Thoracic aorta (tissue), 2 donors: ENCODE results near the gene GPR151. TPM values are rescaled to one million over a fixed set of nuclear protein-coding genes. Genes with fewer than 3 reads are reported as not detected.

ENCODE experiments used
- ATAC-seq: fragments of 150-250 bp; one replicate; pipeline ENCODE4 v1.8.0; 2017; ENCODE audit warnings: low read depth; ENCODE audit not compliant: insufficient number of reproducible peaks, low FRiP score
- DNase-seq: peaks from one replicate; pipeline ENCODE4 v3.0.0-alpha.2; 2020; ENCODE audit warnings: low spot score
- H3K27ac ChIP-seq, 2 donors: fragments of 200-600 bp; sonication (generic); 1 replicate in 1 of 2; 2 replicates in 1 of 2; pipeline ENCODE4 v1.5.1; 2016; ENCODE audit warnings: mild to moderate bottlenecking in 2 of 2, moderate library complexity in 2 of 2
- H3K27me3 ChIP-seq: fragments of 200-600 bp; sonication (generic); replicated peaks from 2 replicates; pipeline ENCODE4 v1.6.0; 2016; ENCODE audit warnings: mild to moderate bottlenecking; ENCODE audit not compliant: insufficient read depth
- H3K36me3 ChIP-seq: fragments of 200-600 bp; sonication (generic); one replicate; pipeline ENCODE4 v1.5.1; 2016
- H3K4me1 ChIP-seq, 2 donors: fragments of 200-600 bp; sonication (generic); 1 replicate in 1 of 2; 2 replicates in 1 of 2; pipeline versions ENCODE4 v1.5.1 to v1.6.0; 2016; ENCODE audit warnings: low read depth in 2 of 2, mild to moderate bottlenecking in 1 of 2; ENCODE audit not compliant: control insufficient read depth in 1 of 2
- H3K4me3 ChIP-seq: fragments of 200-600 bp; sonication (generic); 2 replicates; pipeline ENCODE4 v1.5.1; 2016; ENCODE audit warnings: mild to moderate bottlenecking
- H3K9me3 ChIP-seq: fragments of 200-600 bp; sonication (generic); 2 replicates; pipeline ENCODE4 v1.5.1; 2016
- total RNA-seq, 2 donors: library from RNA; depleted of rRNA; stranded (reverse); fragments of >200 nt; gene quantifications; one replicate each; pipeline versions ENCODE4 v1.1.0 to v1.2.3, GENCODE V29; 2016
- TF ChIP-seq, protein P1 (sequence below): fragments of 200-600 bp; sonication (generic); IDR thresholded peaks from one replicate; pipeline ENCODE4 v1.5.1; 2019; ENCODE audit warnings: antibody characterized with exemption

Gene GPR151
- total RNA-seq, 2 donors from 2014 or later = not detected

- Histone ChIP-seq H3K4me3 (no peak overlapping the region), H3K27me3 (no peaks in the 10 kb centered on the region), H3K9me3 (no peaks in the 10 kb centered on the region), H3K27ac (no peak overlapping the region), H3K36me3 (no peaks in the 10 kb centered on the region), H3K4me1 (no peaks in the 10 kb centered on the region)
- no peak for ATAC-seq
- no peak for DNase-seq
- TF ChIP-seq, protein P1, sequence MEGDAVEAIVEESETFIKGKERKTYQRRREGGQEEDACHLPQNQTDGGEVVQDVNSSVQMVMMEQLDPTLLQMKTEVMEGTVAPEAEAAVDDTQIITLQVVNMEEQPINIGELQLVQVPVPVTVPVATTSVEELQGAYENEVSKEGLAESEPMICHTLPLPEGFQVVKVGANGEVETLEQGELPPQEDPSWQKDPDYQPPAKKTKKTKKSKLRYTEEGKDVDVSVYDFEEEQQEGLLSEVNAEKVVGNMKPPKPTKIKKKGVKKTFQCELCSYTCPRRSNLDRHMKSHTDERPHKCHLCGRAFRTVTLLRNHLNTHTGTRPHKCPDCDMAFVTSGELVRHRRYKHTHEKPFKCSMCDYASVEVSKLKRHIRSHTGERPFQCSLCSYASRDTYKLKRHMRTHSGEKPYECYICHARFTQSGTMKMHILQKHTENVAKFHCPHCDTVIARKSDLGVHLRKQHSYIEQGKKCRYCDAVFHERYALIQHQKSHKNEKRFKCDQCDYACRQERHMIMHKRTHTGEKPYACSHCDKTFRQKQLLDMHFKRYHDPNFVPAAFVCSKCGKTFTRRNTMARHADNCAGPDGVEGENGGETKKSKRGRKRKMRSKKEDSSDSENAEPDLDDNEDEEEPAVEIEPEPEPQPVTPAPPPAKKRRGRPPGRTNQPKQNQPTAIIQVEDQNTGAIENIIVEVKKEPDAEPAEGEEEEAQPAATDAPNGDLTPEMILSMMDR = no peak
These were observed 14.0 kb upstream of the GPR151 start for GRCh38 chr5:146529984-146530383.

DNA sequence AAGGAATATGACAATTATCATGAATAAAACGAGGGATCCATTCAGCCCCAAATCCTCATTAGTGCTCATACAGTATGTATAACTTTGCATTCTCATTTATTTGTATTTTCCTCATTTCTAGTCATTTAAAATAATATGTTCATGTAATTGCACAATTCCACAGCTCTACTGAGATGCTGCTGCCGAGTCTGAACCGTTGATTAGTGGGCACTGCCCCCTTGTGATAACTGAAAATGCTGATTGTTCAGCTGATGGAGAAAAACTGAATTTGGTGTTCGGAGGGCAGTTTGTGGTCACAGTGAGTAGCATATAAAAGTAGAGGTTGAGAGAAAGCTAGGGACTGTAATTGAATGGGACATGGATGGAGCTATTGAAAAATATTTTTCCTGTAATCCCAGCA is 12.2 kb upstream of the GPR151 start:
- TF ChIP-seq, protein P1 = no peak
- H3K4me3 ChIP-seq = no peak overlapping the region
- H3K4me1 ChIP-seq = no peaks in the 10 kb centered on the region

GRCh38 chr5:146527785-146528184 is 11.8 kb upstream of the GPR151 start:
- H3K4me1 ChIP-seq = no peaks in the 10 kb centered on the region
- TF ChIP-seq, protein P1 = no peak
- H3K27me3 ChIP-seq = no peaks in the 10 kb centered on the region
- no peaks in the 10 kb centered on the region for H3K9me3 ChIP-seq
- H3K36me3 ChIP-seq = no peaks in the 10 kb centered on the region
- no peak overlapping the region for H3K4me3 ChIP-seq
- no peak for ATAC-seq
- DNase-seq = no peak
- H3K27ac ChIP-seq = no peak overlapping the region

More for the DNA sequence above, 12.2 kb upstream of the GPR151 start:
- ATAC-seq = no peak
- Histone ChIP-seq H3K27ac (no peak overlapping the region), H3K27me3 (no peaks in the 10 kb centered on the region), H3K36me3 (no peaks in the 10 kb centered on the region), H3K9me3 (no peaks in the 10 kb centered on the region)
- no peak for DNase-seq

DNA sequence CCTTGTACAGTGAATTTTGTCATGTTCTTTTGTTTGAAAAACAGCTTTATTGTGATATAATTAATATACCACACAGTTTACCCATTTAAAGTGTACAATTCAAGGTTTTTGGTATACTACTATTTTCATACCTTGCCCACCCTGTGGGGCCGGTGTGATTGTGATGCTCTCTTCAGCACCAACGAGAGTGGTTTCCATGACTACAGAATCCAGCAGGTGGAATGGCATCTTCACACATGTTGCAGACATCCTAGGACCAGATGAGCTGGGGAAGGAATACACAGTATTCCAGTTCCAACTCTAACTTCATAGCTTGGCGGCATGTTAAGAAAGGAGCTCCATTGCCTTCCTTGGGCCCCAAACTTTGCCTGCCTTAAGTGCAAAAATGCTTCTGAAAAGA is 7.7 kb upstream of the GPR151 start:
- no peak overlapping the region for H3K27ac ChIP-seq
- no peaks in the 10 kb centered on the region for H3K36me3 ChIP-seq
- no peaks in the 10 kb centered on the region for H3K9me3 ChIP-seq
- DNase-seq (no peak), ATAC-seq (no peak)
- no peaks in the 10 kb centered on the region for H3K4me1 ChIP-seq
- TF ChIP-seq, protein P1 = no peak
- H3K27me3 ChIP-seq = no peaks in the 10 kb centered on the region
- no peak overlapping the region for H3K4me3 ChIP-seq

- Histone ChIP-seq H3K27ac (no peak overlapping the region), H3K4me1 (no peaks in the 10 kb centered on the region), H3K36me3 (no peaks in the 10 kb centered on the region), H3K4me3 (no peak overlapping the region), H3K27me3 (no peaks in the 10 kb centered on the region), H3K9me3 (no peaks in the 10 kb centered on the region)
- no peak for ATAC-seq
- DNase-seq = no peak
- TF ChIP-seq, protein P1 = no peak
These were observed 5.6 kb upstream of the GPR151 start for GRCh38 chr5:146521403-146522106.
